H1 (cell line): ENCODE data around the gene PTPRJ. TPM values are rescaled to one million over a fixed set of nuclear protein-coding genes. Genes with fewer than 3 reads are reported as not detected.

Experiments used
- BACH1 ChIP-seq: IDR thresholded peaks from 2 replicates; pipeline ENCODE4 v1.6.1; 2012; ENCODE audit warnings: low read length, improper control_type of control experiment
- CEBPB ChIP-seq: IDR thresholded peaks from 2 replicates; pipeline ENCODE4 v1.6.1; 2012; ENCODE audit warnings: low read depth, low read length
- CREB1 ChIP-seq: IDR thresholded peaks from 2 replicates; pipeline ENCODE4 v1.6.1; 2012; ENCODE audit warnings: inconsistent platforms
- EGR1 ChIP-seq: IDR thresholded peaks from 2 replicates; pipeline ENCODE4 v1.6.1; 2011; ENCODE audit warnings: low read depth, low read length, borderline replicate concordance
- GABPA ChIP-seq: IDR thresholded peaks from 2 replicates; pipeline ENCODE4 v1.6.1; 2011; ENCODE audit warnings: mild to moderate bottlenecking, low read length, moderate library complexity, borderline replicate concordance; ENCODE audit not compliant: insufficient read depth
- JUN ChIP-seq: IDR thresholded peaks from 2 replicates; pipeline ENCODE4 v1.6.1; 2011; ENCODE audit warnings: low read depth, mild to moderate bottlenecking, improper control_type of control experiment, low read length
- JUND ChIP-seq: IDR thresholded peaks from 2 replicates; pipeline ENCODE4 v1.6.1; 2011; ENCODE audit warnings: mild to moderate bottlenecking, improper control_type of control experiment, low read length
- KDM1A ChIP-seq: fragments of 200-600, 300-600 bp; sonication (generic); IDR thresholded peaks from 2 replicates; pipeline ENCODE4 v1.7.1; 2016; ENCODE audit warnings: mild to moderate bottlenecking, low read length, borderline replicate concordance
- MAFK ChIP-seq: IDR thresholded peaks from 2 replicates; pipeline ENCODE4 v1.6.1; 2012; ENCODE audit warnings: low read depth, mild to moderate bottlenecking, improper control_type of control experiment, low read length
- POLR2AphosphoS5 ChIP-seq: IDR thresholded peaks from 2 replicates; pipeline ENCODE4 v1.6.1; 2011; ENCODE audit warnings: low read depth, low read length
- TBP ChIP-seq: IDR thresholded peaks from 2 replicates; pipeline ENCODE4 v1.6.1; 2011; ENCODE audit warnings: low read depth, low read length, improper control_type of control experiment
- TCF12 ChIP-seq: IDR thresholded peaks from 2 replicates; pipeline ENCODE4 v1.6.1; 2011; ENCODE audit warnings: low read depth, mild to moderate bottlenecking, low read length
- YY1 ChIP-seq: IDR thresholded peaks from 2 replicates; pipeline ENCODE4 v1.6.1; 2011; ENCODE audit warnings: low read depth, mild to moderate bottlenecking, low read length
- polyA plus RNA-seq, 7 experiments: library from polyadenylated mRNA; depleted of rRNA in 3 of 7; stranded (reverse) in 5 of 7; unstranded in 2 of 7; fragments of >200 nt in 5 of 7; fragments of 200-250 nt in 2 of 7; gene quantifications; 1 replicate in 5 of 7; 2 replicates in 1 of 7; 4 replicates in 1 of 7; pipeline versions ENCODE4 v1.2.1 to v1.2.3, GENCODE V29; 2011 to 2013; ENCODE audit warnings: missing spikeins in 2 of 7, mixed read lengths in 2 of 7
- total RNA-seq: library from RNA; stranded (reverse); fragmentation: NEBNext Ultra II Directional; extraction: Animal tissue kit (Norgen Biotek cat#: 25700); gene quantifications from 2 replicates; pipeline ENCODE4 v1.2.1, GENCODE V29; 2021
- TF ChIP-seq, protein P1 (sequence below): fragments of 300-600 bp; sonication (generic); IDR thresholded peaks from 2 replicates; pipeline ENCODE4 v1.7.1; 2012; ENCODE audit warnings: low read length, moderate library complexity, mild to moderate bottlenecking, inconsistent platforms; ENCODE audit not compliant: insufficient replicate concordance

PTPRJ gene
- total and polyA plus RNA-seq, 2 of the 8 experiments (the other 6 are each of a cell fraction or from before 2014, with no cell fraction given), result 4.4 to 22.6 TPM

DNA sequence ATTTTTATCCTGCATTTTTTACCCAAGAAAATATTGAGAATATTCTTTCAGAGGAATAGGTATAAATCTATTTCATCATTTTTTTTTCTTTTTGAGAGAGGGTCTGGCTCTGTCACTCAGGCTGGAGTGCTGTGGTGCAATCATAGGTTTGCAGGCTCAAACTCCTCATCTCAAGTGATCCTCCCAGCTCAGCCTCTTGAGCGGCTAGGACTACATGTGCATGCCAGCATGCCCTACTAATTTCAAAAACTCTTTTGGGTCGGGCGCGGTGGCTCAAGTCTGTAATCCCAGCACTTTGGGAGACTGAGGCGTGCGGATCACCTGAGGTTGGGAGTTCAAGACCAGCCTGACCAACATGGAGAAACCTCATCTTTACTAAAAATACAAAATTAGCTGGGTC, 20.3 kb upstream of the PTPRJ start (continued):
- TF ChIP-seq, protein P1, sequence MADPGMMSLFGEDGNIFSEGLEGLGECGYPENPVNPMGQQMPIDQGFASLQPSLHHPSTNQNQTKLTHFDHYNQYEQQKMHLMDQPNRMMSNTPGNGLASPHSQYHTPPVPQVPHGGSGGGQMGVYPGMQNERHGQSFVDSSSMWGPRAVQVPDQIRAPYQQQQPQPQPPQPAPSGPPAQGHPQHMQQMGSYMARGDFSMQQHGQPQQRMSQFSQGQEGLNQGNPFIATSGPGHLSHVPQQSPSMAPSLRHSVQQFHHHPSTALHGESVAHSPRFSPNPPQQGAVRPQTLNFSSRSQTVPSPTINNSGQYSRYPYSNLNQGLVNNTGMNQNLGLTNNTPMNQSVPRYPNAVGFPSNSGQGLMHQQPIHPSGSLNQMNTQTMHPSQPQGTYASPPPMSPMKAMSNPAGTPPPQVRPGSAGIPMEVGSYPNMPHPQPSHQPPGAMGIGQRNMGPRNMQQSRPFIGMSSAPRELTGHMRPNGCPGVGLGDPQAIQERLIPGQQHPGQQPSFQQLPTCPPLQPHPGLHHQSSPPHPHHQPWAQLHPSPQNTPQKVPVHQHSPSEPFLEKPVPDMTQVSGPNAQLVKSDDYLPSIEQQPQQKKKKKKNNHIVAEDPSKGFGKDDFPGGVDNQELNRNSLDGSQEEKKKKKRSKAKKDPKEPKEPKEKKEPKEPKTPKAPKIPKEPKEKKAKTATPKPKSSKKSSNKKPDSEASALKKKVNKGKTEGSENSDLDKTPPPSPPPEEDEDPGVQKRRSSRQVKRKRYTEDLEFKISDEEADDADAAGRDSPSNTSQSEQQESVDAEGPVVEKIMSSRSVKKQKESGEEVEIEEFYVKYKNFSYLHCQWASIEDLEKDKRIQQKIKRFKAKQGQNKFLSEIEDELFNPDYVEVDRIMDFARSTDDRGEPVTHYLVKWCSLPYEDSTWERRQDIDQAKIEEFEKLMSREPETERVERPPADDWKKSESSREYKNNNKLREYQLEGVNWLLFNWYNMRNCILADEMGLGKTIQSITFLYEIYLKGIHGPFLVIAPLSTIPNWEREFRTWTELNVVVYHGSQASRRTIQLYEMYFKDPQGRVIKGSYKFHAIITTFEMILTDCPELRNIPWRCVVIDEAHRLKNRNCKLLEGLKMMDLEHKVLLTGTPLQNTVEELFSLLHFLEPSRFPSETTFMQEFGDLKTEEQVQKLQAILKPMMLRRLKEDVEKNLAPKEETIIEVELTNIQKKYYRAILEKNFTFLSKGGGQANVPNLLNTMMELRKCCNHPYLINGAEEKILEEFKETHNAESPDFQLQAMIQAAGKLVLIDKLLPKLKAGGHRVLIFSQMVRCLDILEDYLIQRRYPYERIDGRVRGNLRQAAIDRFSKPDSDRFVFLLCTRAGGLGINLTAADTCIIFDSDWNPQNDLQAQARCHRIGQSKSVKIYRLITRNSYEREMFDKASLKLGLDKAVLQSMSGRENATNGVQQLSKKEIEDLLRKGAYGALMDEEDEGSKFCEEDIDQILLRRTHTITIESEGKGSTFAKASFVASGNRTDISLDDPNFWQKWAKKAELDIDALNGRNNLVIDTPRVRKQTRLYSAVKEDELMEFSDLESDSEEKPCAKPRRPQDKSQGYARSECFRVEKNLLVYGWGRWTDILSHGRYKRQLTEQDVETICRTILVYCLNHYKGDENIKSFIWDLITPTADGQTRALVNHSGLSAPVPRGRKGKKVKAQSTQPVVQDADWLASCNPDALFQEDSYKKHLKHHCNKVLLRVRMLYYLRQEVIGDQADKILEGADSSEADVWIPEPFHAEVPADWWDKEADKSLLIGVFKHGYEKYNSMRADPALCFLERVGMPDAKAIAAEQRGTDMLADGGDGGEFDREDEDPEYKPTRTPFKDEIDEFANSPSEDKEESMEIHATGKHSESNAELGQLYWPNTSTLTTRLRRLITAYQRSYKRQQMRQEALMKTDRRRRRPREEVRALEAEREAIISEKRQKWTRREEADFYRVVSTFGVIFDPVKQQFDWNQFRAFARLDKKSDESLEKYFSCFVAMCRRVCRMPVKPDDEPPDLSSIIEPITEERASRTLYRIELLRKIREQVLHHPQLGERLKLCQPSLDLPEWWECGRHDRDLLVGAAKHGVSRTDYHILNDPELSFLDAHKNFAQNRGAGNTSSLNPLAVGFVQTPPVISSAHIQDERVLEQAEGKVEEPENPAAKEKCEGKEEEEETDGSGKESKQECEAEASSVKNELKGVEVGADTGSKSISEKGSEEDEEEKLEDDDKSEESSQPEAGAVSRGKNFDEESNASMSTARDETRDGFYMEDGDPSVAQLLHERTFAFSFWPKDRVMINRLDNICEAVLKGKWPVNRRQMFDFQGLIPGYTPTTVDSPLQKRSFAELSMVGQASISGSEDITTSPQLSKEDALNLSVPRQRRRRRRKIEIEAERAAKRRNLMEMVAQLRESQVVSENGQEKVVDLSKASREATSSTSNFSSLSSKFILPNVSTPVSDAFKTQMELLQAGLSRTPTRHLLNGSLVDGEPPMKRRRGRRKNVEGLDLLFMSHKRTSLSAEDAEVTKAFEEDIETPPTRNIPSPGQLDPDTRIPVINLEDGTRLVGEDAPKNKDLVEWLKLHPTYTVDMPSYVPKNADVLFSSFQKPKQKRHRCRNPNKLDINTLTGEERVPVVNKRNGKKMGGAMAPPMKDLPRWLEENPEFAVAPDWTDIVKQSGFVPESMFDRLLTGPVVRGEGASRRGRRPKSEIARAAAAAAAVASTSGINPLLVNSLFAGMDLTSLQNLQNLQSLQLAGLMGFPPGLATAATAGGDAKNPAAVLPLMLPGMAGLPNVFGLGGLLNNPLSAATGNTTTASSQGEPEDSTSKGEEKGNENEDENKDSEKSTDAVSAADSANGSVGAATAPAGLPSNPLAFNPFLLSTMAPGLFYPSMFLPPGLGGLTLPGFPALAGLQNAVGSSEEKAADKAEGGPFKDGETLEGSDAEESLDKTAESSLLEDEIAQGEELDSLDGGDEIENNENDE, result no peak
- TF ChIP-seq CREB1 (no peak), KDM1A (no peak), YY1 (no peak), POLR2AphosphoS5 (no peak), CEBPB (no peak), TBP (no peak), BACH1 (no peak), TCF12 (no peak), JUN (no peak), GABPA (no peak), JUND (no peak), EGR1 (no peak), MAFK (no peak)
- TF ChIP-seq, all 59 proteins: peak for 0
